Measurements from ENCODE around the gene ERFL.

The ERFL gene

GRCh38 chr19:41893899-41894298 is 34.4 kb downstream of the ERFL start:
- no peak overlapping the region for H3K27ac ChIP-seq
- no peak for TF ChIP-seq CTCF (conservative IDR thresholded peaks at IDR 0.05)

- TF ChIP-seq CTCF (conservative IDR thresholded peaks at IDR 0.05): no peak
- no peak overlapping the region for H3K27ac ChIP-seq
Measured at GRCh38 chr19:41892173-41892902, 35.9 kb downstream of the ERFL start.

- no peak overlapping the region for H3K27ac ChIP-seq
- no peak for TF ChIP-seq CTCF (conservative IDR thresholded peaks at IDR 0.05)
Measured at GRCh38 chr19:41890936-41891335, 37.3 kb downstream of the ERFL start.

- no peak overlapping the region for H3K27ac ChIP-seq
Measured at GRCh38 chr19:41889896-41890295, 38.4 kb downstream of the ERFL start.

GRCh38 chr19:41888926-41889325 is 39.3 kb downstream of the ERFL start:
- no peak overlapping the region for H3K27ac ChIP-seq
- no peak for TF ChIP-seq CTCF (conservative IDR thresholded peaks at IDR 0.05)

More at GRCh38 chr19:41889896-41890295, 38.4 kb downstream of the ERFL start:
- no peak for TF ChIP-seq CTCF (conservative IDR thresholded peaks at IDR 0.05)

GRCh38 chr19:41887711-41888382 is 40.4 kb downstream of the ERFL start:
- TF ChIP-seq CTCF (conservative IDR thresholded peaks at IDR 0.05): no peak
- no peak overlapping the region for H3K27ac ChIP-seq

- no peak overlapping the region for H3K27ac ChIP-seq
- no peak for TF ChIP-seq CTCF (conservative IDR thresholded peaks at IDR 0.05)
Measured at GRCh38 chr19:41886761-41887710, 41.2 kb downstream of the ERFL start.
